HepG2 (cell line): Measurements from ENCODE around the gene FYB1. TPM values are rescaled to one million over a fixed set of nuclear protein-coding genes. Genes with fewer than 3 reads are reported as not detected.

ENCODE experiments used
- ATAC-seq: fragments of 200-7000 bp; cut with Tn5 transposase; 3 replicates; pipeline ENCODE4 v1.9.1; 2020; ENCODE audit warnings: mild to moderate bottlenecking, moderate library complexity
- BruUV-seq: library from RNA; stranded (reverse); fragments of 400-500 nt; replicated peaks from 2 replicates; lab custom pipeline; 2021; lab: Mats Ljungman, UMichigan
- CTCF ChIA-PET: fragments of 300-600 bp; formaldehyde crosslinking; extraction: SDS; loops from one replicate; lab custom pipeline; 2021; ENCODE audit warnings: low total read pairs, inconsistent platforms, low intra/inter-chr PET ratio; lab: Yijun Ruan, JAX
- POLR2A ChIA-PET: fragments of 350-600 bp; sonication (Branson Sonifier 250); formaldehyde crosslinking; loops from one replicate; lab custom pipeline; 2020; ENCODE audit warnings: antibody characterized with exemption, inconsistent platforms; lab: Yijun Ruan, JAX
- DNase-seq: peaks from one replicate; pipeline ENCODE4 v3.0.0-alpha.2; 2015; ENCODE audit warnings: low spot score
- FAIRE-seq: peaks from 3 replicates; lab custom pipeline; 2011; peaks lifted over from hg19 to GRCh38; lab: Jason Lieb, UNC
- H2AFZ ChIP-seq: one replicate; pipeline ENCODE4 v1.6.1; 2011; ENCODE audit warnings: low read length, inconsistent platforms
- H3K27ac ChIP-seq: fragments of 300-600 bp; 3 replicates; pipeline ENCODE4 v1.8.0; 2011; ENCODE audit warnings: mixed run types, mild to moderate bottlenecking, mixed read lengths, low read length, inconsistent platforms; ENCODE audit not compliant: insufficient read depth; ENCODE audit errors: extremely low read length
- H3K27me3 ChIP-seq, 2 experiments: fragments of 200-600 bp in 1 of 2; 2 replicates in 1 of 2; 3 replicates in 1 of 2; pipeline versions ENCODE4 v1.6.0 to v1.8.0; 2011; ENCODE audit warnings: low read length in 2 of 2, mild to moderate bottlenecking in 2 of 2, moderate library complexity in 2 of 2, inconsistent platforms in 1 of 2; ENCODE audit not compliant: insufficient read depth in 2 of 2, control insufficient read depth in 1 of 2
- H3K36me3 ChIP-seq, 2 experiments: fragments of 200-600 bp in 1 of 2; replicated peaks in 1 of 2; 2 replicates in 1 of 2; 3 replicates in 1 of 2; pipeline versions ENCODE4 v1.5.1 to v1.8.0; 2011; ENCODE audit warnings: low read length in 2 of 2, inconsistent platforms in 1 of 2; ENCODE audit not compliant: insufficient read depth in 2 of 2, control insufficient read depth in 1 of 2
- H3K4me1 ChIP-seq: 2 replicates; pipeline ENCODE4 v1.5.1; 2012; ENCODE audit warnings: low read length, inconsistent platforms; ENCODE audit not compliant: insufficient read depth
- H3K4me2 ChIP-seq: 2 replicates; pipeline ENCODE4 v1.6.0; 2011; ENCODE audit warnings: low read depth, low read length, inconsistent platforms
- H3K4me3 ChIP-seq, 3 experiments: fragments of 200-600 bp in 1 of 3; sonication (generic), shearing (Covaris generic) in 1 of 3; replicated peaks in 1 of 3; 2 replicates each; pipeline ENCODE4 v1.5.1; 2011 to 2016; ENCODE audit warnings: low read length in 3 of 3, inconsistent platforms in 2 of 3, low read depth in 2 of 3, mild to moderate bottlenecking in 2 of 3, control low read depth in 1 of 3, mixed read lengths in 1 of 3; ENCODE audit not compliant: insufficient read depth in 1 of 3
- H3K79me2 ChIP-seq: one replicate; pipeline ENCODE4 v1.6.1; 2011; ENCODE audit warnings: low read length, inconsistent platforms; ENCODE audit not compliant: insufficient read depth
- H3K9ac ChIP-seq: 2 replicates; pipeline ENCODE4 v1.6.0; 2011; ENCODE audit warnings: mild to moderate bottlenecking, low read depth, low read length, inconsistent platforms; ENCODE audit not compliant: insufficient read depth
- H3K9me3 ChIP-seq: 2 replicates; pipeline ENCODE4 v1.5.1; 2012; ENCODE audit warnings: mild to moderate bottlenecking, low read length
- H4K20me1 ChIP-seq: 2 replicates; pipeline ENCODE4 v1.6.0; 2011; ENCODE audit warnings: inconsistent platforms, mild to moderate bottlenecking, low read length, moderate library complexity; ENCODE audit not compliant: insufficient read depth
- ASH2L ChIP-seq: fragments of 300-600, 200-600 bp; sonication (generic); IDR thresholded peaks from 2 replicates; pipeline ENCODE4 v1.7.0; 2017; ENCODE audit warnings: low read depth, mild to moderate bottlenecking, moderate library complexity, mixed read lengths, low read length; ENCODE audit not compliant: insufficient read length
- U2AF2 ChIP-seq: fragments of 200-400 bp; formaldehyde crosslinking; IDR thresholded peaks from 2 replicates; pipeline ENCODE4 v1.6.1; 2017; ENCODE audit warnings: low read depth, mild to moderate bottlenecking, low read length
- ZNF619 ChIP-seq: sonication (generic); formaldehyde crosslinking; IDR thresholded peaks from 2 replicates; pipeline ENCODE4 v1.4.0; 2020; ENCODE audit warnings: mild to moderate bottlenecking, missing genetic modification reagents
- WGBS: methylation state at CpG from one replicate; pipeline ENCODE4 v1.1.6; 2017; ENCODE audit warnings: low lambda C conversion rate; 5-methylcytosine and 5-hydroxymethylcytosine counted together
- in situ Hi-C: cut with HindIII; loops from 2 replicates; pipeline ENCODE4 v1.10.0; 2017; ENCODE audit warnings: low pct_unique_long_range_greater_than_20kb; ENCODE audit not compliant: extremely low pct_ligation_motif_present
- intact Hi-C: fragments of 100-400 bp; cut with micrococcal nuclease; formaldehyde crosslinking; loops from one replicate; pipeline ENCODE4 v1.10.0; 2022; ENCODE audit not compliant: unreplicated experiment
- polyA plus RNA-seq, 8 experiments: library from polyadenylated mRNA; depleted of rRNA in 3 of 8; stranded (reverse) in 7 of 8; unstranded in 1 of 8; fragments of >200 nt; fragmentation: Illumina TruSeq in 4 of 8; extraction: Trizol in 4 of 8; gene quantifications; 2 replicates each; pipeline versions ENCODE4 v1.2.1 to v1.2.3, GENCODE V29; 2011 to 2016; ENCODE audit warnings: low read depth in 4 of 8, missing spikeins in 1 of 8, mixed read lengths in 1 of 8; ENCODE audit not compliant: insufficient read depth in 1 of 8
- total RNA-seq, 5 experiments: library from RNA; depleted of rRNA; stranded (reverse); fragments of >200 nt; fragmentation: Illumina TruSeq; extraction: Trizol; gene quantifications; 2 replicates each; pipeline ENCODE4 v1.2.3, GENCODE V29; 2016; ENCODE audit warnings: low read depth in 1 of 5
- TF ChIP-seq, protein P1 (sequence below): sonication (generic); formaldehyde crosslinking; IDR thresholded peaks from 2 replicates; pipeline ENCODE4 v1.4.0; 2020; ENCODE audit warnings: missing genetic modification reagents
- TF ChIP-seq, protein P2 (sequence below): sonication (generic); formaldehyde crosslinking; IDR thresholded peaks from 2 replicates; pipeline ENCODE4 v1.5.0; 2020; ENCODE audit warnings: mild to moderate bottlenecking, missing genetic modification reagents

FYB1 gene
- total and polyA plus RNA-seq, 2 of the 13 experiments (the other 11 are each of a cell fraction or from before 2014, with no cell fraction given) = 0.03 TPM; not detected in 1

DNA sequence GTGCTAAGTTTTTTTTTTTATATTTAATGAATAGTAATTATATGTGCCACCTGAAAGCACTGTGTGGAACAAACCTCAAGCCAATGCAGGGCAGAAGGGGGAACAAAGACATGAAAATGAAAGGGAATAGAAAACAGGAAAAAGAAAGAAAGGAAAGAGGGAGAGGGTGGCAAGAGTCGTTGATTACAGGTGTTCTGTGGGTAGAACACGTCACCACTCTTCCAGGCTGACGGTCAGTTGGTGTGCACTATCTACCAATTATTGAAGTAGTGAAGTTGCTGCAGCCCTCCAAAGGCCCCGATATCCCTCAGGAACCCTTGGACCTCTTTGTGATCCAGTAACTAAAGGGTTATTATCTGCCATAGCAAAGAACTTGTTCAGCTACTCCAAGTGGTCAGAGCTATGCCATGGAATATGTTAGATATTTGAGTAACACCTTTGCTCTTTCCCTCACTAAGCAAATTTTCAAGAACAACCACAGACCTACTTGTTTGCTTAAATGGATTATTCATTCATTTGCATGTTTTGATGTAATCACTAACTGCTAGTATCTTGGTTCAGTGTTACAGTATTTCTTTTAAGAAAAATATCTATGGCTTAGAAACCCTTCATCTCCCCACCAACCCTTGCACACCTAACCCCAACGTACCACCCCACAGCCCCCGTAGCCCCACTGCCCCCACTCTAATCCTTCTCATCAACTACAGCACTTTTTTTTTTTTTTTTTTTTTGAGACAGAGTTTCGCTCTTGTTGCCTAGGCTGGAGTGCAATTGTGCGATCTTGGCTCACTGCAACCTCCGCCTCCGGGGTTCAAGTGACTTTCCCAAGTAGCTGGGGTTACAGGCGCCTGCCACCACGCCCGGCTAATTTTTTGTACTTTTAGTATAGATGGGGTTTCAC, 31.3 kb downstream of the FYB1 start:
- no peak for DNase-seq
- Histone ChIP-seq H3K79me2 (no peaks in the 10 kb centered on the region), H3K4me1 (no peaks in the 10 kb centered on the region), H3K27me3 (no peaks in the 10 kb centered on the region), H3K4me3 (no peak overlapping the region), H2AFZ (no peak overlapping the region), H3K9me3 (no peaks in the 10 kb centered on the region), H3K4me2 (no peak overlapping the region), H3K27ac (no peak overlapping the region), H3K9ac (no peak overlapping the region), H4K20me1 (no peaks in the 10 kb centered on the region), H3K36me3 (no peaks in the 10 kb centered on the region)
- in situ Hi-C loops = no loop called here
- POLR2A ChIA-PET = no interaction called here
- CTCF ChIA-PET = no interaction called here
- 60% methylated on average over 13 of the region's 13 CpGs for WGBS
- no peak for ATAC-seq
- no peak for FAIRE-seq
- intact Hi-C loops = no loop called here
- TF ChIP-seq U2AF2 (no peak), ZNF619 (no peak), ASH2L (no peak)
- TF ChIP-seq, protein P1, sequence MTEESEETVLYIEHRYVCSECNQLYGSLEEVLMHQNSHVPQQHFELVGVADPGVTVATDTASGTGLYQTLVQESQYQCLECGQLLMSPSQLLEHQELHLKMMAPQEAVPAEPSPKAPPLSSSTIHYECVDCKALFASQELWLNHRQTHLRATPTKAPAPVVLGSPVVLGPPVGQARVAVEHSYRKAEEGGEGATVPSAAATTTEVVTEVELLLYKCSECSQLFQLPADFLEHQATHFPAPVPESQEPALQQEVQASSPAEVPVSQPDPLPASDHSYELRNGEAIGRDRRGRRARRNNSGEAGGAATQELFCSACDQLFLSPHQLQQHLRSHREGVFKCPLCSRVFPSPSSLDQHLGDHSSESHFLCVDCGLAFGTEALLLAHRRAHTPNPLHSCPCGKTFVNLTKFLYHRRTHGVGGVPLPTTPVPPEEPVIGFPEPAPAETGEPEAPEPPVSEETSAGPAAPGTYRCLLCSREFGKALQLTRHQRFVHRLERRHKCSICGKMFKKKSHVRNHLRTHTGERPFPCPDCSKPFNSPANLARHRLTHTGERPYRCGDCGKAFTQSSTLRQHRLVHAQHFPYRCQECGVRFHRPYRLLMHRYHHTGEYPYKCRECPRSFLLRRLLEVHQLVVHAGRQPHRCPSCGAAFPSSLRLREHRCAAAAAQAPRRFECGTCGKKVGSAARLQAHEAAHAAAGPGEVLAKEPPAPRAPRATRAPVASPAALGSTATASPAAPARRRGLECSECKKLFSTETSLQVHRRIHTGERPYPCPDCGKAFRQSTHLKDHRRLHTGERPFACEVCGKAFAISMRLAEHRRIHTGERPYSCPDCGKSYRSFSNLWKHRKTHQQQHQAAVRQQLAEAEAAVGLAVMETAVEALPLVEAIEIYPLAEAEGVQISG (CRISPR knock-in tag) = no peak
- TF ChIP-seq, protein P2, sequence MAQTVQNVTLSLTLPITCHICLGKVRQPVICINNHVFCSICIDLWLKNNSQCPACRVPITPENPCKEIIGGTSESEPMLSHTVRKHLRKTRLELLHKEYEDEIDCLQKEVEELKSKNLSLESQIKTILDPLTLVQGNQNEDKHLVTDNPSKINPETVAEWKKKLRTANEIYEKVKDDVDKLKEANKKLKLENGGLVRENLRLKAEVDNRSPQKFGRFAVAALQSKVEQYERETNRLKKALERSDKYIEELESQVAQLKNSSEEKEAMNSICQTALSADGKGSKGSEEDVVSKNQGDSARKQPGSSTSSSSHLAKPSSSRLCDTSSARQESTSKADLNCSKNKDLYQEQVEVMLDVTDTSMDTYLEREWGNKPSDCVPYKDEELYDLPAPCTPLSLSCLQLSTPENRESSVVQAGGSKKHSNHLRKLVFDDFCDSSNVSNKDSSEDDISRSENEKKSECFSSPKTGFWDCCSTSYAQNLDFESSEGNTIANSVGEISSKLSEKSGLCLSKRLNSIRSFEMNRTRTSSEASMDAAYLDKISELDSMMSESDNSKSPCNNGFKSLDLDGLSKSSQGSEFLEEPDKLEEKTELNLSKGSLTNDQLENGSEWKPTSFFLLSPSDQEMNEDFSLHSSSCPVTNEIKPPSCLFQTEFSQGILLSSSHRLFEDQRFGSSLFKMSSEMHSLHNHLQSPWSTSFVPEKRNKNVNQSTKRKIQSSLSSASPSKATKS = no peak
- no TSS peak for BruUV-seq
